PFSK-1 (cell line): ENCODE results near the gene ITGB6.

Experiments used
- POLR2AphosphoS5 ChIP-seq: IDR thresholded peaks from 2 replicates; pipeline ENCODE4 v1.6.1; 2012; ENCODE audit warnings: low read depth, mild to moderate bottlenecking, control low read depth, low read length, moderate library complexity
- REST ChIP-seq, 2 experiments: IDR thresholded peaks; 2 replicates each; pipeline versions ENCODE4 v1.6.1 to v1.8.0; 2011 to 2012; ENCODE audit warnings: low read depth in 2 of 2, low read length in 2 of 2, control low read depth in 1 of 2, inconsistent platforms in 1 of 2, mild to moderate bottlenecking in 1 of 2, moderate library complexity in 1 of 2; ENCODE audit not compliant: insufficient read depth in 1 of 2

- TF ChIP-seq POLR2AphosphoS5 (no peak), REST (IDR thresholded peaks at IDR 0.05; ENCODE audit: insufficient read depth in 1 of 2, low read depth in 2 of 2, low read length in 2 of 2) (no peak)
These were observed 96.0 kb downstream of the ITGB6 start for GRCh38 chr2:160104115-160104514.
